Spleen (tissue), 11 donors: ENCODE measurements around the gene PIGQ. TPM values are rescaled to one million over a fixed set of nuclear protein-coding genes. Genes with fewer than 3 reads are reported as not detected.

Source experiments
- DNase-seq: peaks from one replicate; pipeline ENCODE4 v3.0.0-alpha.2; 2020
- H3K27ac ChIP-seq, 8 donors: fragments of 200-600 bp; sonication (generic) in 7 of 8; 1 replicate in 4 of 8; 2 replicates in 4 of 8; pipeline versions ENCODE4 v1.5.0 to v1.8.0; 2016 to 2021; ENCODE audit warnings: inconsistent platforms in 4 of 8, mild to moderate bottlenecking in 4 of 8, moderate library complexity in 1 of 8
- H3K27me3 ChIP-seq, 7 donors: fragments of 200-600 bp; sonication (generic) in 6 of 7; replicated peaks in 1 of 7; 1 replicate in 4 of 7; 2 replicates in 3 of 7; pipeline versions ENCODE4 v1.5.0 to v1.8.0; 2016 to 2021; ENCODE audit warnings: inconsistent platforms in 3 of 7, mild to moderate bottlenecking in 1 of 7
- H3K36me3 ChIP-seq, 6 donors: fragments of 200-600 bp; sonication (generic) in 5 of 6; 1 replicate in 4 of 6; 2 replicates in 2 of 6; pipeline versions ENCODE4 v1.5.0 to v1.8.0; 2016 to 2021; ENCODE audit warnings: inconsistent platforms in 2 of 6
- H3K4me1 ChIP-seq, 6 donors: fragments of 200-600 bp; sonication (generic) in 5 of 6; 1 replicate in 3 of 6; 2 replicates in 3 of 6; pipeline versions ENCODE4 v1.5.0 to v1.8.0; 2016 to 2021; ENCODE audit warnings: inconsistent platforms in 3 of 6
- H3K4me3 ChIP-seq, 8 donors: fragments of 200-600 bp; sonication (generic) in 7 of 8; 1 replicate in 4 of 8; 2 replicates in 4 of 8; pipeline versions ENCODE4 v1.5.0 to v1.8.0; 2016 to 2021; ENCODE audit warnings: inconsistent platforms in 4 of 8, mild to moderate bottlenecking in 4 of 8, moderate library complexity in 2 of 8
- H3K9me3 ChIP-seq, 8 donors: fragments of 200-600 bp; sonication (generic) in 7 of 8; 1 replicate in 4 of 8; 2 replicates in 4 of 8; pipeline versions ENCODE4 v1.5.0 to v1.8.0; 2016 to 2021; ENCODE audit warnings: inconsistent platforms in 4 of 8
- POLR2A ChIP-seq, 3 donors: fragments of 450-650 bp; IDR thresholded peaks; one replicate each; pipeline ENCODE4 v1.5.1; 2017; ENCODE audit warnings: antibody characterized with exemption in 3 of 3, mild to moderate bottlenecking in 1 of 3
- POLR2AphosphoS5 ChIP-seq, 3 donors: sonication (generic); formaldehyde crosslinking; IDR thresholded peaks; one replicate each; pipeline ENCODE4 v1.5.1; 2017; ENCODE audit warnings: antibody characterized with exemption in 3 of 3
- WGBS, 5 donors: extraction: QIAGEN DNeasy Blood & Tissue Kit in 3 of 5; methylation state at CpG; one replicate each; pipeline versions ENCODE4 v1.1.5 to v1.1.7; 2013 to 2018; 5-methylcytosine and 5-hydroxymethylcytosine counted together
- intact Hi-C: fragments of 100-400 bp; cut with DNase I; formaldehyde crosslinking; loops from one replicate; pipeline ENCODE4 v1.15.0; 2023; ENCODE audit warnings: low total_unique reads
- polyA plus RNA-seq, 3 donors: library from polyadenylated mRNA; stranded (reverse); fragments of 200-250 nt; gene quantifications; one replicate each; pipeline ENCODE4 v1.2.1, GENCODE V29; 2013
- total RNA-seq, 7 donors: library from RNA; depleted of rRNA in 3 of 7; stranded (reverse); fragments of >200 nt in 3 of 7; fragmentation: NEBNext Ultra II Directional in 4 of 7; extraction: Animal tissue kit (Norgen Biotek cat#: 25700) in 4 of 7; gene quantifications; one replicate each; pipeline versions ENCODE4 v1.1.0 to v1.2.1, GENCODE V29; 2016 to 2021
- TF ChIP-seq, protein P1 (sequence below), 11 experiments: fragments of 200-600 bp in 7 of 11; fragments of 450-650 bp in 4 of 11; sonication (generic) in 4 of 11; IDR thresholded peaks in 8 of 11; conservative IDR thresholded peaks in 3 of 11; 1 replicate in 7 of 11; 2 replicates in 4 of 11; pipeline versions ENCODE4 v1.4.0 to v1.8.0; 2016 to 2021; ENCODE audit warnings: antibody characterized with exemption in 11 of 11, inconsistent platforms in 4 of 11, mild to moderate bottlenecking in 1 of 11
- donor health status: healthy with polysubstance abuse.
- donor health status: DM: no; HTN: no; CAD: no; lungs with moderate emphysema.
- donor health status: DM: no; HTN: no; CAD: no.
- donor health status: Bipolar disorder and iron deficiency.
- donor health status: healthy.
- donor health status: DM: no; HTN: no; CAD: no.
- donor health status: DM: yes; HTN: yes; CAD: no.

PIGQ gene
- total and polyA plus RNA-seq, 10 donors: 20.7 to 70.5 (median 39.8) TPM

DNA sequence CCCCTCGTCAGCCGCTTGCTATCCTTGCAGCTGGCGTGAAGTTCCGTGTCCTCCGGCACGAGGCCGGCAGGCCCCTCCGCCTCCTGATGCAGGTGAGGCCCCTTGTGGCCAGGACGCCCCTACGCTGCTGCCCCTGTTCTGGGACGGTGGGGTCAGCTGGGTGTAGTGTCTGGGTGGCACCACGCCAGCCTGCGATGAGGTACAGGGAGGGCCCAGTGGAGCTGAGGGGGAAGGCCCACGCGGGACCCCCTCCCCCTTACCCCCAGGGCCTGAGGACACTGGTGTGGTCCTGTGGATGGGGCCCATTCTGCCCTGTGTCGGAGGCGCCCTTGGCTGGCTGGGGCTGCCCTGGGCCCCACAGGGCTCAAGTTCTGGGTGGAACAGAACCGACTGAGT lies 12.4 kb downstream of the PIGQ start:
- peaks cover 0 to 9% (median 0%) of the 10 kb centered on the region in 7 donors for H3K27me3 ChIP-seq
- peaks cover 0 to 34% (median 0%) of the 10 kb centered on the region in 6 donors for H3K36me3 ChIP-seq
- H3K4me3 ChIP-seq: no peak overlapping the region
- intact Hi-C loops: no loop called here
- WGBS, 5 donors: 86 to 94% (median 89%) methylated on average over 4 to 18 of the region's 18 CpGs
- no peak overlapping the region for H3K27ac ChIP-seq
- TF ChIP-seq POLR2AphosphoS5 (IDR thresholded peaks at IDR 0.05) (peak in 1 of 3 donors; percentile 36), POLR2A (IDR thresholded peaks at IDR 0.05) (no peak)
- TF ChIP-seq, protein P1, sequence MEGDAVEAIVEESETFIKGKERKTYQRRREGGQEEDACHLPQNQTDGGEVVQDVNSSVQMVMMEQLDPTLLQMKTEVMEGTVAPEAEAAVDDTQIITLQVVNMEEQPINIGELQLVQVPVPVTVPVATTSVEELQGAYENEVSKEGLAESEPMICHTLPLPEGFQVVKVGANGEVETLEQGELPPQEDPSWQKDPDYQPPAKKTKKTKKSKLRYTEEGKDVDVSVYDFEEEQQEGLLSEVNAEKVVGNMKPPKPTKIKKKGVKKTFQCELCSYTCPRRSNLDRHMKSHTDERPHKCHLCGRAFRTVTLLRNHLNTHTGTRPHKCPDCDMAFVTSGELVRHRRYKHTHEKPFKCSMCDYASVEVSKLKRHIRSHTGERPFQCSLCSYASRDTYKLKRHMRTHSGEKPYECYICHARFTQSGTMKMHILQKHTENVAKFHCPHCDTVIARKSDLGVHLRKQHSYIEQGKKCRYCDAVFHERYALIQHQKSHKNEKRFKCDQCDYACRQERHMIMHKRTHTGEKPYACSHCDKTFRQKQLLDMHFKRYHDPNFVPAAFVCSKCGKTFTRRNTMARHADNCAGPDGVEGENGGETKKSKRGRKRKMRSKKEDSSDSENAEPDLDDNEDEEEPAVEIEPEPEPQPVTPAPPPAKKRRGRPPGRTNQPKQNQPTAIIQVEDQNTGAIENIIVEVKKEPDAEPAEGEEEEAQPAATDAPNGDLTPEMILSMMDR (IDR thresholded peaks at IDR 0.05 in 8 of 11, conservative IDR thresholded peaks at IDR 0.05 in 3 of 11): no peak
- peaks cover 0 to 18% (median 12%) of the 10 kb centered on the region in 6 donors for H3K4me1 ChIP-seq
- no peaks in the 10 kb centered on the region for H3K9me3 ChIP-seq
- no peak for DNase-seq

- TF ChIP-seq POLR2A (IDR thresholded peaks at IDR 0.05) (no peak), POLR2AphosphoS5 (IDR thresholded peaks at IDR 0.05) (peak in 1 of 3 donors; percentile 1)
- Histone ChIP-seq H3K27ac (no peak overlapping the region), H3K9me3 (no peaks in the 10 kb centered on the region), H3K27me3 (peaks cover 0 to 9% (median 0%) of the 10 kb centered on the region in 7 donors), H3K4me3 (no peak overlapping the region), H3K4me1 (peaks cover 5 to 24% (median 17%) of the 10 kb centered on the region in 6 donors), H3K36me3 (peaks cover 0 to 34% (median 0%) of the 10 kb centered on the region in 6 donors)
- DNase-seq: no peak
- intact Hi-C loops: no loop called here
- WGBS, 5 donors: 87 to 95% (median 93%) methylated on average over 11 to 21 of the region's 21 CpGs
Observed at GRCh38 chr16:582614-583331, 13.0 kb downstream of the PIGQ start.

- H3K36me3 ChIP-seq: peaks cover 0 to 34% (median 0%) of the 10 kb centered on the region in 6 donors
- TF ChIP-seq, protein P1 (IDR thresholded peaks at IDR 0.05 in 8 of 11, conservative IDR thresholded peaks at IDR 0.05 in 3 of 11): no peak
- TF ChIP-seq POLR2A (IDR thresholded peaks at IDR 0.05): no peak
- no peak for TF ChIP-seq POLR2AphosphoS5 (IDR thresholded peaks at IDR 0.05)
- DNase-seq: no peak
- H3K27me3 ChIP-seq: peaks cover 0 to 9% (median 0%) of the 10 kb centered on the region in 7 donors
- peaks cover 11 to 27% (median 23%) of the 10 kb centered on the region in 6 donors for H3K4me1 ChIP-seq
- 72 to 87% (median 79%) methylated on average over 6 to 16 of the region's 16 CpGs for WGBS, 5 donors
- H3K9me3 ChIP-seq: no peaks in the 10 kb centered on the region
- H3K27ac ChIP-seq: no peak overlapping the region
- intact Hi-C loops: no loop called here
- no peak overlapping the region for H3K4me3 ChIP-seq
Observed at GRCh38 chr16:583470-583814, 13.7 kb downstream of the PIGQ start.

DNA sequence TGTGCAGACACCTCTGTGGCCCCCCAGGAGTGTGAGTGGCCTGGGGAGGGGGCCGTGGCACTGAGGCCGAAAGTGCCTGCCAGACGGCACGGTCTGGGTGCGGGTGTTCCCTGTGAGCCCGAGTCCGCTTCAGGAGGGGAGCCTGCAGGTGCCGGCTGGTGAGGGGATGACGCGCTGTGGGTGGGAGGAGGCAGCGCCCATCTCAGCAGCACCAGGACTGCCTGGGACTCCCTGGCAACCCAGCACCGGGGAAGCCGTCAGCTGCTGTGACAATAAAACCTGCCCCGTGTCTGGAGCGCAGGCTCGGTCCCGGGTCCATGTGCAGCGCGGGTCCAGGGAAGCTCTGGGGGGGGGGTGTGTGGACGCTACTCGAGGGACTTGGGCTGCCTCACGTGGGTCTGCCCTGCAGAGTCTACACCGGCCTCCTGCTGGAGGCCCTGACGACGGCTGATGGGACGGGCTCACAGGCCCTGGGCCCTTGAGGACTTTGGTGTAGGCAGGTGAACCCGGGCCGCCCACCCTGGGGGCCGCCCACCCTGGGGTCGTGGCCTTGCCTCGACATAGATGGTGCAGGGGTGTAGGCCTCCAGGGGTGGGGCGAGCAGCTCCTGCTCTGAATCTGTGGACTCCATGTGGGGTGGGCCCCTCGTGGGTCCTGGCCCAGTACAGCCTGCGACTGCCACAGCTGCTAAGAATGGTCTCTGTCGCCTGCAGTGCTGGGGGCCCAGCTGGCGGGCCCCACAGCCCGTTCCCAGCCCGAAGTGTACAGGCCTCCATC lies 14.2 kb downstream of the PIGQ start:
- intact Hi-C loops: no loop called here
- WGBS, 5 donors: 45 to 81% (median 70%) methylated on average over 17 to 38 of the region's 38 CpGs
- H3K36me3 ChIP-seq: peaks cover 0 to 34% (median 0%) of the 10 kb centered on the region in 6 donors
- peaks cover 0 to 9% (median 0%) of the 10 kb centered on the region in 7 donors for H3K27me3 ChIP-seq
- peak; percentile 73 for DNase-seq
- no peaks in the 10 kb centered on the region for H3K9me3 ChIP-seq
- no peak overlapping the region for H3K4me3 ChIP-seq
- no peak overlapping the region for H3K27ac ChIP-seq
- TF ChIP-seq POLR2A (IDR thresholded peaks at IDR 0.05): no peak
- no peak for TF ChIP-seq POLR2AphosphoS5 (IDR thresholded peaks at IDR 0.05)
- TF ChIP-seq, protein P1 (IDR thresholded peaks at IDR 0.05 in 8 of 11, conservative IDR thresholded peaks at IDR 0.05 in 3 of 11): no peak
- peaks cover 12 to 24% (median 21%) of the 10 kb centered on the region in 6 donors for H3K4me1 ChIP-seq
